Mucosa of gallbladder (tissue), 1 donor: ENCODE measurements around the gene RANBP9. TPM values are rescaled to one million over a fixed set of nuclear protein-coding genes. Genes with fewer than 3 reads are reported as not detected.
A peak's percentile ranks its signal among the peaks of the same experiment; 100 is the strongest.

Source experiments
- DNase-seq: peaks from one replicate; pipeline ENCODE4 v3.0.0-alpha.2; 2020; ENCODE audit warnings: low spot score
- total RNA-seq: library from RNA; stranded (reverse); gene quantifications from one replicate; pipeline ENCODE4 v1.2.1, GENCODE V29; 2021
- donor health status: DM: no; HTN: no; CAD: no.

The RANBP9 gene
- total RNA-seq, 1 donor from 2014 or later: 43.6 TPM

GRCh38 chr6:13604135-13604534, 107.5 kb downstream of the RANBP9 start:
- DNase-seq: no peak

DNA sequence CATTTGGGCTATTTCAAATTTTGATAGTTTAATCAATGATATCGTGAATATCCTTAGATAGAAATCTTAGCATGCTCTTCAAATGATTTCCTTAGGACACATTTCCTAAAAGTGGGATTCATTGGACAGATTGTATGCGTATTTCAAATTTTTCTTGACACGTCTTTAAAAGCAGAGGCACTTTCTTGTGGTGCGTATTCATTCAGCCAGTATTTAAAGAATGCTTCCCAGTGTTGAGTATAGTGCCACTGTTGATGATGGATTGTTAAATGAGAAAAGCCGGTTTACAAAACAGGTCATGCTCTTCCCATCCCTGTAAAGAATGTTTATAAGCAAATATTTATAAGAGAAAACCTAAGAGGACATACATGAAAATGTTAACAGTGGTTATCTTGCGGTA, 111.6 kb downstream of the RANBP9 start:
- DNase-seq: no peak

- no peak for DNase-seq
Observed at GRCh38 chr6:13597073-13597472, 114.6 kb downstream of the RANBP9 start.

GRCh38 chr6:13593720-13594119, 117.9 kb downstream of the RANBP9 start:
- DNase-seq: no peak

DNA sequence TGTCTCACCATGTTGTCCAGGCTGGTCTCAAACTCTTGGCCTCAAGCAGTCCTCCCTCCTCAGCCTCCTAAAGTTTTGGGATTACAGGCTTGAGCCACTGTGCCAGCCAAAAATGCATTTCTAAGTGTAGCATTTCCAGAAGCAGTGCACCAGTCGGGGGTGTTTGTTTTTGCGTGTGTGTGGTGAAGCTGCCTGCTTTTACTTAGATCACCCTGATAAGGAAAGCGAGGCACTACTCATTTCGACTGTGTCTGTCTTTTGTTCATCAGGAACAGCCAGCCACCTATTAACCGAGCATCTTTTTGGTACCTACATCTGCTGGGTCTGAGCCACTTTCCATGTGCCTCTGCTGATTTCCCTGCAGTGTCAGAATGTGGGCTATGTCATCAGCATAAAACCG, 118.5 kb downstream of the RANBP9 start:
- DNase-seq: no peak

GRCh38 chr6:13591205-13591921, 120.3 kb downstream of the RANBP9 start:
- no peak for DNase-seq

DNA sequence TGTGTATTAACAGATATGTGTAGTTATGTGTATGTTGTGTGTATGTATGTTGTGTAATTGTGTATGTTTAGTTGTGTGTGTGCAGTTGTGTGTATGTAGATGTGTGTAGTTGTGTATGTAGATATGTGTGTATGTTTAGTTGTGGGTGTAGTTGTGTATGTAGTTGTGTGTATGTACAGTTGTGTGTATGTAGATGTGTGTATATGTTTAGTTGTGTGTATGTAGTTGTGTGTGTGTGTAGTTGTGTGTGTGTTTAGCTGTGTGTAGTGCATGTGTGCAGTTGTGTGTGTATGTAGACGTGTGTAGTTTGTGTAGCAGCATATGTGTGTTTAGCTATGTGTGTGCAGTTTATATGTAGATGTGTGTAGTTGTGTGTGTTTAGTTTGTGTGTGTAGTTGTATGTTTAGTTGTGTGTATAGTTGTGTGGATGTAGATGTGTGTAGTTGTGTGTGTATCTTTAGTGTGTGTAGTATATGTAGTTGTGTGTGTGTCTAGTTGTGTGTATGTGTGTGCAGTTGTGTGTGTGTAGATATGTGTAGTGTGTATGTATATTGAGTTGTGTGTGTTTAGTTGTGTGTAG, 121.0 kb downstream of the RANBP9 start:
- DNase-seq: no peak

- no peak for DNase-seq
Observed at GRCh38 chr6:13589801-13590200, 121.8 kb downstream of the RANBP9 start.

DNA sequence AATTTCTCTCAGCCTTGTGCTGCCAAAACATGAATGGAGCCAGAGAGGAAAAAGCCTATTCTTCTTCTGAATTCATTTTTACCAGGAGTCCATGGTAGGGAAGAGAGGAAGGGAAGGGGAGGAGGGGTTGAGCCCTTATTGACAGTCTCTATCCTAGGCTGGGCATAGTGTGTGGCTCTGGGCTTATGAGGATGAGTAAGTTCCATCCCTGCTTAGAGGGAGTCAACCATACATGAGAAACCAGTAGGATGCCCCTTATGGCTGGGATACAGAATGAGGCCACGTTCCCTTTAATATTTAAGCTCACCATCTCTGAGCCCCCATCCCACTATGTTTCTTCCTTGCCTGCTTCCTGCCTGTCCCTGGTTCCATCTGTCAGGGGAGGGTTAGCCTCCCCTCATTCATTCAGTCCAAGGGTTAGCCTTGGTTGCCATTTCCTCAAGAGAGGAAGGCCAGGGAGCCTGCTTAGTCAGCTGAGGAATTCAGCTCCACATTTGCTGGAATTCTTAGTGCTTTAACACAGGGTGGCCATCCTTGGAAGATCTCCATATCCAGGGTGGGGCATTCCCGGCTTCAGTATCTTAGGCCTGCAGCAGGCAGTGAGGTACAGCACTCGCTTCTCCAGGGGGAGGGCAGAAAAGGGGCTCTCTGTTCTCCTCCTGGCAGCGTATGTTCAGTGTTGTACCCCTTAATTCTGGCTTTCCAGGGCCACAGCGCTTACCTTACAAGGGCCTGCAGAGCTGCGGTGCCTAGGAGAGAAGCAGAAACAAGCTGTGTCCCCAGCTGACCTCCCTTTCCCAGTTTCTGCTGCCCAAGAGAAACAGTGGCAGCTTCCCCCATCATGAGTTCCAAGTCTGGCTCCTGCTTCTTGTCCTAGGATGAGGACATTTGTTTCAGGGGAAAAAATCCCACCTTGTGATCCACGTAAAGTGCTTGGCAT, 124.8 kb downstream of the RANBP9 start:
- DNase-seq: no peak

DNA sequence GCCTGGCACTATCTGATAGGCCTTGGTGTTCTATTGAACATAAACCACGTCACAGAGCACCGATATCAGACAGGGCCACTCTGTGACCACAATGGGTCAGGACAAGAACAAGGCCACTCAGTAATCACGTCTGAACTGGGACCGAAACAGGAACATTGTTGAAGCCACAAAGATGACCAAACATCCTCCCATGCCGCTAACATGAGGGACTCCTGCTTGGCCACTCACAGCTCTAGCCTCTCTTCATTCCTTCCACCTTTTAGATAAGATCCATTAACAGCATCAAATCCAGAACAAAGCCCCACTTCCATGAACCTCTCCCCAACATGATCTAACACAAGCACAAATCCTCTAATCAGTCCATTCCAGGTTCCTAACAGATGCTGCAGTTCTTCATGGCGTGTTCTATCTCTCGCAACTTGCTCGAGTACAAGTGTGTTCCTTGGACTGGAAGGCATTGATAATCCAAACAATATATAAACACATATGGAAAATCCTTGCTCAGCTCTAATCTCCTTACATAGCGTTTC, 129.9 kb downstream of the RANBP9 start:
- no peak for DNase-seq

DNA sequence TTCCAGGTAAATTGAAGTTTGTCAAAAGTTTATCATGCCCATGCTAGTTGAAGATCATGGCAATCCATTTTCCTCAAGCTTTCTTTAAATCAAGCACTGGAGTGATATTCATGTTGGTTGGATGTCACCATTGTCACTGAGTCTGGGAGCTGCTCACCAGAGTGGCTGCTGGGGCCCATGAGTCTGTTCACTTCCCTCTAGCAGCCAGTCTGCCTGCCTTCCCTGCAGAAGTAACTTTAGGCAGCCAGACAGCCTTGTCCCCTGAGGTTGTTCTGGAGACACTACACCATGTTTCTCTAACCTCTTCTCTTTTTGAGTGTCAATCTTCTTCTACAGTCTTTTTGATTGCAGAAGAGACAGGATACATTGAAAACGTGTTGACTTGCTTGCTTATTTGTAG, 131.7 kb downstream of the RANBP9 start:
- no peak for DNase-seq

DNA sequence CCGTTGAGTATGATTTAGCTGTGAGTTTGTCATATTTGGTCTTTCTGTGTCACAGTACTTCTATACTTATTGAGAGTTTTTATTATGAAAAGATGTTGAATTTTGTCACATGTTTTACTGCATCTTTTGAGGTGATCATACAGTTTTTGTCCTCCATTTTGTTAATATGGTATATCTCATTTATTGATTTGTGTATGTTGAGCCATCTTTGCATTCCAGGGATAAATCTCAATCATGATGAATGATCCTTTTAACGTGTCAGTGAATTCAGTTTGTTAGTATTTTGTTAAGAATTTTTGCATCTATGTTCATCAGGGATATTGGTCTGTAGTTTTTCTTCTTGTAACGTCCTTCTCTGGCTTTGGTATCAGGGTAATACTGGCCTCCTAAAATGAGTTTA, 133.7 kb downstream of the RANBP9 start:
- no peak for DNase-seq

DNA sequence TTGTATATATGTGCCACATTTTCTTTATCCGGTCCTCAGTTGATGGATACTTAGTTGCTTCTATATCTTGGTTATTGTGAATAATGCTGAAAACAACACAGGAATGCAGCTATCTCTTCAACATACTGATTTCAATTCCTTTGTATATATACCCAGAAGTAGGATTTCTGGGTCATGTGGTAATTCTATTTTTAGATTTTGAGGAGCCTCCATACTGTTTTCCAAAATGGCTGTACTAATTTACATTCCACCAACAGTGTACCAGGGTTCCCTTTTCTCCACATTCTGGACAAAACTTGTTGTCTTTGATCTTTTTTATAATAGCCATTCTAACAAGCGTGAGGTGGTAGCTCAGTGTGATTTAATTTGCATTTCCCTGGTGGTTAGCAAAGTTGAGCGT, 135.6 kb downstream of the RANBP9 start:
- DNase-seq: no peak

- no peak for DNase-seq
Observed at GRCh38 chr6:13575377-13575775, 136.3 kb downstream of the RANBP9 start.

DNA sequence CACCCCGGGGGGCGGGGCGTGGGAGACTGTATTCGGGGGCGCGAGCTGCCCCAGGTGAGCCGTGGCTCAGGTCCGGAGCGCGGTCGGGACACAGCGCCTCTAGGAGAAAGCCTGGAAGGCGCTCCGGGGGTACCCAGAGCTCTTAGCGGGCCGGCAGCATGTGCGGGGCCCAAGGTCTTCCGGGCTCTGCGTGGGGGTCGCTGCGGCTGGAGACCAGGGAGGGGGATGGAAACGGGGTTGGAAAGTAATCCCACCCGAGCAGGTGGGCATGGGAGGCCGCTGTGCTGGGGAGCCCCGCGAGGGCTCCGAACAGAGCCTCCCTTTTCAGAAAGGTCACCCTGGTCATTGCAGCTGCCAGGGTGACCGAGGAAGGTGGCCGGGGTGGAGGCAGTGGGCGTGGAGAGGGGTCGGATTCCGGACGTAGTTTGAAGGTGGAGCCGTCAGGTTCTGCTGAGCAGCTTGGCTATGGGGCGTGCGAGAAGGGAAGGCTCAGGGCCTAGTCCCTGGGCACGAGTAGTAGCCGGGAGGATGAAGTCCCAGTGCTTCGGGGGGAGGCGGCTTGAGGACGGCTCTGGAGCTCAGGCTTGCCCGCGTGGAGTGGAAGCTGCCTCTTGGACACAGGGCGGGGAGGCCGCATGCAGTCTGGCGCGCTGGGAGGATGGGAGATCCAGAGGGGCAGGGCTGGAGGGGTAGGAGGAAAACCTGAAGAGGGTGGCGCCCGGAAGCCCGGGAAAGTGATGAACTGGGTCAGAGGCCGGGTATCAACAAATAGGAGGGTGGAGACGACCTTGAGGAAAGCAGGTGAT, 136.9 kb downstream of the RANBP9 start, which contains the start of gene SIRT5:
Gene SIRT5 (plus strand): TSS at position 31 of the 806 bp plus-strand sequence. CDS start 9,510 bp downstream, outside the sequence.
- DNase-seq: peak; percentile 89

DNA sequence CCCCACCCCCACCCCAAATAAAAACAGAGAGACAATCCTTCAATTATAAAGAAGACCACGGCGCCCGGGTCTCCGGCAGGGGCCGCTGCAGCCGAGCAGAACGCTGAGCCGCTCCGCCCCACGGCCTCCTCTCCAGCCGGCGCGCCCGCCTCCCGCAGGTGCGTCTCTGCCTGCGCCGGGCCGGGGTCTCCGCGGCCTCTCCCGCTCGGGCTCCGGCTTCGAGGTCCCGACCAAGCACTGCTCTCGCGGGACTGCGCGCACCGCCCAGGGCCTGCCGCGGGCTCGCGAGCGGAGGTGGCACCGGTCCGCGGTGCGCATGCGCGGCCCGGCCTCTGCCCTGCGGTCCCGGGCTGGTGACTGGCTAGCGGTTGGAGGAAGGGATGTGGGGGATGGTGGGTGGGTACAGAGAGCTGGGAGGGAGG, 137.5 kb downstream of the RANBP9 start:
- peak; percentile 93 for DNase-seq

DNA sequence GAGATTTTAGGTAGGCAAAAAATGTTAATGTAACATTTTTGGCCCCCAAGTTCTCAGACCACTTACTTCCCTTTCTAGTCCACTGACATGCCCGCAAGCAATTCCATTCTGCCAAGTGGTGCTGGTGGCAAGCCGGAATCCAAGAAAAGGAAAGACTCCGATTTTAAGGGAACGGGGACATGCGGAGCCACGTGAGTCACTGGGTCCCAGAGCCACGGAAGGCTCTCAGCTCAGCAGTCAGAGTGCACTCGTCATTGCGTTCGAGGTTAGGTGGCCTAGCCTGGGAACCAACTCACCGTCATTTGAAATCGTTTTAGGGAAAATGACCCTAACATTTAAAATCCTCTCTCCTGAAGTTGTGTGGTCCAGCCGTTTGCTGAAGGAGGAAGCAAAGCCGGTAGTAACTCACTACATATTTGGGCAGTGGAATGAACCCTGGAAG, 137.9 kb downstream of the RANBP9 start:
- peak; percentile 30 for DNase-seq

GRCh38 chr6:13572951-13573654, 138.5 kb downstream of the RANBP9 start:
- no peak for DNase-seq

DNA sequence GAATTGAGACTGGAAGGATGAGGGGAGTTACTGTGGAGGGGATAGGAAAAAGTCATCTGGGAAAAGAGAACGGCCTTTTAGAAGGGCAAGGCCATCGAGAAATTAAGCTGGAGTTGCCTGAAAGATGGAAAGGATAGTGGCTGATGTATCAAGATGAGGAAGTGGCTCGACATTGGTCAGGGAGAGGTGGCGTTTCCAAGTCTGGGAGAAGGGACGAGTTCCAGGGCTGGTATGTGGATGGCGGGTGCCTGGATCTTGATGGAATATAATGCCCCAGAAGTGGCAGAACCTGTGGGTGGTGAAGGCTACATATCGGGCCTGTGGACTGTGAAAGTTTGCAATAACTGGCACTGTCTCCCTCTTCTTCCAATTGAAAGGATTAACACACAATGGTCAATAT, 139.4 kb downstream of the RANBP9 start:
- DNase-seq: no peak
